Activated T-helper 2 cell treated with anti-CD3 and anti-CD28 coated beads, Interferon-gamma antibody, Interleukin-2, Interleukin-4, amounts not matched to agents 10 μg/mL and 5 μg/mL and 100 μg/mL, durations not matched to agents 14 hours and 24 hours and 36 hours (primary cell): ENCODE measurements around the gene ACSS1. TPM values are rescaled to one million over a fixed set of nuclear protein-coding genes. Genes with fewer than 3 reads are reported as not detected.

ENCODE experiments used
- DNase-seq: peaks from one replicate; pipeline ENCODE4 v3.0.0; 2021; ENCODE audit warnings: low spot score
- H3K27ac Mint-ChIP-seq: one replicate; pipeline ENCODE4 v1.8.0; 2021; ENCODE audit warnings: mixed read lengths
- H3K27me3 Mint-ChIP-seq: one replicate; pipeline ENCODE4 v1.8.0; 2021; ENCODE audit warnings: low read depth, mixed read lengths
- H3K36me3 Mint-ChIP-seq: one replicate; pipeline ENCODE4 v1.8.0; 2021; ENCODE audit warnings: low read depth, mixed read lengths
- H3K4me1 Mint-ChIP-seq: one replicate; pipeline ENCODE4 v1.8.0; 2021; ENCODE audit warnings: low read depth, mixed read lengths
- H3K4me3 Mint-ChIP-seq: one replicate; pipeline ENCODE4 v1.8.0; 2021; ENCODE audit warnings: low read depth, mild to moderate bottlenecking, moderate library complexity, mixed read lengths
- H3K9me3 Mint-ChIP-seq: one replicate; pipeline ENCODE4 v1.8.0; 2021; ENCODE audit warnings: mixed read lengths
- intact Hi-C: fragments of 100-400 bp; cut with micrococcal nuclease; formaldehyde crosslinking; loops from one replicate; pipeline ENCODE4 v1.15.1; 2023
- total RNA-seq: library from RNA; stranded (reverse); gene quantifications from 2 replicates; pipeline ENCODE4 v1.2.3, GENCODE V29; 2022

ACSS1 gene
- total RNA-seq, 1 donor from 2014 or later = 15.1 TPM

- H3K27me3 Mint-ChIP-seq = no peaks in the 10 kb centered on the region
- H3K4me3 Mint-ChIP-seq = peak overlapping the region; percentile 37
- peaks cover 4% of the 10 kb centered on the region for H3K36me3 Mint-ChIP-seq
- H3K9me3 Mint-ChIP-seq = no peaks in the 10 kb centered on the region
- peak overlapping the region; percentile 38 for H3K27ac Mint-ChIP-seq
- no peak for DNase-seq
- peaks cover 28% of the 10 kb centered on the region for H3K4me1 Mint-ChIP-seq
- intact Hi-C loops = no loop called here
Observed at GRCh38 chr20:25036331-25036936, 21.5 kb downstream of the ACSS1 start.

DNA sequence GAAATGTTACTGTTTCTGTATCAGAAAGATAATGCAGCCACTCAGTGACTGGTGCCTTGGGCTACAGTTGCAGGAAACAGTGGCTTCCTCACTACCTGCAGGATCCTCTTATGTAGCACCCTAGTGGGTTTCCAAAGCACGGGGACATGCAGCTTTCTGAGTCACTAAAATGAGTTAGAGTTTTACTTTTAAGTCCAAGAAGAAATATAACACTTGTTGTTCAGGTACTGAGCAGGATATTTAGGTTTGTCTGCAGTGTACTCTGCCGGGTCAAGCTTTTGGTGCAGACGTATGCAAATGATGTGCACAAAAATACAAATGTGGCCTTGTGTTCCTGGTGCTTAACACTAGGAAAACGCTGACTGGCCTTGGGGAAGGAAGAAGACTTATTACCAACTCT, 22.0 kb downstream of the ACSS1 start:
- Mint-ChIP-seq H3K4me3 (no peak overlapping the region), H3K27ac (peak overlapping the region; percentile 35), H3K4me1 (peaks cover 28% of the 10 kb centered on the region), H3K9me3 (no peaks in the 10 kb centered on the region), H3K36me3 (peaks cover 4% of the 10 kb centered on the region), H3K27me3 (no peaks in the 10 kb centered on the region)
- DNase-seq = no peak
- intact Hi-C loops = no loop called here

GRCh38 chr20:25033924-25034300, 24.0 kb downstream of the ACSS1 start:
- Mint-ChIP-seq H3K27ac (no peak overlapping the region), H3K36me3 (peaks cover 13% of the 10 kb centered on the region), H3K4me1 (peaks cover 28% of the 10 kb centered on the region), H3K4me3 (no peak overlapping the region), H3K9me3 (no peaks in the 10 kb centered on the region), H3K27me3 (no peaks in the 10 kb centered on the region)
- intact Hi-C loops = no loop called here
- no peak for DNase-seq

- H3K4me3 Mint-ChIP-seq = no peak overlapping the region
- no peak overlapping the region for H3K27ac Mint-ChIP-seq
- peaks cover 28% of the 10 kb centered on the region for H3K4me1 Mint-ChIP-seq
- H3K27me3 Mint-ChIP-seq = no peaks in the 10 kb centered on the region
- peaks cover 13% of the 10 kb centered on the region for H3K36me3 Mint-ChIP-seq
- no peaks in the 10 kb centered on the region for H3K9me3 Mint-ChIP-seq
- intact Hi-C loops = no loop called here
- DNase-seq = no peak
Observed at GRCh38 chr20:25033265-25033923, 24.5 kb downstream of the ACSS1 start.

DNA sequence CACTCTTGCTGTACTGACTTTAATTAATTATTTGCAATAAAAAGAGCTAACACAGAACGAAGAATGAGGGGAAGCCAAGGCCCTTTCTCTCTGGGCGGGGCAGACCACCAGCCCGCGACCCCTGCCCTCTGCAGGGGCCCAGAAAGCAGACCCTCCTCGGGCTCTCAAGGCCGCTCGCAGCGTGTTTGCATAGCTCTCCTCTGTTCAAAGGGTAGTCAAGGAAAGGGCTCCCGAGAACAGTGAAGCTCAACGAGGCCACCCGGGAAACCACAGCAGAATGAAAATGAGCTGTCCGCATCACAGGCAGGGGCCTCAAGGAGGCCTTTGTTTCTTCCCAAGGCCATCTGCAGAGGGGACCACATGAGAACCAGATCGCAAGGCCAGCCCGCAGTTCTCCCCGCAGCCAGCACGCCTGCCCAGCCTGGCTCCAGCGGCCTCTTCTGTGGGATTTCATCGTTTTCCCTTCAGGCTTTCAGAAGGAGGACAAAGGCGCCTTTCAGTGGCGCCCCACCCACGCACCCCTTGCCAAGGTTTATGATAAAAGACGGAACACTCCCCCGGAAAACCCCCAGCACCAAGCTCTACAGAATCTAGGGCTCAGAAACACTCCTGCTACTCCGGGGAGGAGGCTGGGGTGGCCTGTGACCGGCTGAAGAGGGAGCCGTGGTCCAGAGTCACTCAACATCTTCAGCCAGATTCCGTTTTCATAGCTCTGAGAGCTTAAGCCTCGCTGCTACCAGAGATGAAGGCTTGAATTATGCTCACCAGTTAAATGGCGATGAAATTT, 25.3 kb downstream of the ACSS1 start:
- H3K27me3 Mint-ChIP-seq = no peaks in the 10 kb centered on the region
- H3K9me3 Mint-ChIP-seq = no peaks in the 10 kb centered on the region
- peaks cover 8% of the 10 kb centered on the region for H3K36me3 Mint-ChIP-seq
- intact Hi-C loops = no loop called here
- DNase-seq = no peak
- no peak overlapping the region for H3K4me3 Mint-ChIP-seq
- peaks cover 23% of the 10 kb centered on the region for H3K4me1 Mint-ChIP-seq
- no peak overlapping the region for H3K27ac Mint-ChIP-seq

GRCh38 chr20:25032065-25032477, 25.9 kb downstream of the ACSS1 start:
- Mint-ChIP-seq H3K9me3 (no peaks in the 10 kb centered on the region), H3K4me3 (no peak overlapping the region), H3K27ac (no peak overlapping the region), H3K27me3 (no peaks in the 10 kb centered on the region), H3K4me1 (peaks cover 18% of the 10 kb centered on the region), H3K36me3 (peaks cover 12% of the 10 kb centered on the region)
- intact Hi-C loops = no loop called here
- DNase-seq = no peak

GRCh38 chr20:25031241-25031640, 26.7 kb downstream of the ACSS1 start:
- Mint-ChIP-seq H3K36me3 (peaks cover 12% of the 10 kb centered on the region), H3K4me1 (peaks cover 9% of the 10 kb centered on the region), H3K4me3 (no peak overlapping the region), H3K27me3 (no peaks in the 10 kb centered on the region), H3K9me3 (no peaks in the 10 kb centered on the region), H3K27ac (no peak overlapping the region)
- intact Hi-C loops = no loop called here
- no peak for DNase-seq

DNA sequence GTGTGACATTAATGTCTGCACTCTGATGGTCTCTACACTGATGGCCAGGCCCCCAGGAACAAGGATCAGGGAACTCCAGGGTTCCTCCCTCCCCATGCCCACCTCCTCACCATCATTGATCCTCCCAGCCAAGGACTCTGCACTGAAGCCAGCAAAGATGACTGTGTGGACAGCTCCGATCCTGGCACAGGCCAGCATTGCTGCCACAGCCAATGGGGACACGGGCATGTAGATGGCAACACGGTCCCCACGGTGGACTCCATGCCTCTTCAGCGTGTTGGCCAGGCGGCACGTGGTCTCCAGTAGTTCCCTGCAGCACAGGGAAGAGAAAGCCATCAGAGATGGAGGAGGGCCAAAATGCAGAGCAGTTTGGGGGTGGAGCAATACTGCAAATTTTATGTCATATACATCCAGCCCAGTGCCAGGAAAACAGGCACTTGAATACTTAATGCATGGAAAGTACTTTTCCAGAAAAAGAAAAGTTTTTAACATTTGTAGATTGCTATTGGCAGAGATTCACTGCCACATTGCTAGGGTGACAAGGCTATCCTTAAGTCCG, 27.2 kb downstream of the ACSS1 start:
- intact Hi-C loops = no loop called here
- Mint-ChIP-seq H3K4me3 (no peak overlapping the region), H3K4me1 (peaks cover 4% of the 10 kb centered on the region), H3K9me3 (no peaks in the 10 kb centered on the region), H3K36me3 (peaks cover 12% of the 10 kb centered on the region), H3K27me3 (no peaks in the 10 kb centered on the region), H3K27ac (no peak overlapping the region)
- DNase-seq = no peak

GRCh38 chr20:25030007-25030648, 27.8 kb downstream of the ACSS1 start:
- H3K4me1 Mint-ChIP-seq = peaks cover 3% of the 10 kb centered on the region

DNA sequence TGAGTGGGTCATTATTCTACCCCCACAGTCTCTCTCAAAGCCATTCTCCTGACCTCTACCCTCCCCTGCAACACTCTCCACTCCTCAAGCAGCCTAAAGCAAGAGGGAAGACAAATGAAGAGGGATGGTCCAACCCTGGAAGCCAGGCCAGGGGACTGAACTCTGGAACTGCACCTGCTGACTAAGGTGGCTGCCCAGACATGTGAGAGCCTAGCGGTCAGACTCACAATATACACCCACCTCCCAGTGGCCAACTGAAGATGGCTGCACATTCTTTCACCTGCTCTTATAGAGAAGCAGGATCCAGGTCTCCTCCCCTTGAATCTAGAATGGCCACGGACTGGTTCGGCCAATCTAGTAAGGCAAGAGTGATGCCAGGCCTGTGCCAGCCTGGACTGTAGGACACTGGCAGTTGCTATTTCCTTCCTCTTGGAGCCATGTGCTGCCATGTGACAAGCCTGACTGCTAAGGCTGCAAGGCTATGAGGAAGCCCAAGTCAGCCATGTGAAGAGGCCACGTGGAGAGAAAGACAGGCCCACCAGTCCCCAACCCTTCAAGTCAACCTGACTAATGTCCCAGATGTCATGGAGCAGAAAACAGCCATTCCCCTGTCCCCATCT, 31.8 kb downstream of the ACSS1 start:
- no peak overlapping the region for H3K4me3 Mint-ChIP-seq
- H3K36me3 Mint-ChIP-seq = peaks cover 12% of the 10 kb centered on the region
- H3K27me3 Mint-ChIP-seq = no peaks in the 10 kb centered on the region
- intact Hi-C loops = no loop called here
- no peaks in the 10 kb centered on the region for H3K9me3 Mint-ChIP-seq
- no peaks in the 10 kb centered on the region for H3K4me1 Mint-ChIP-seq
- no peak for DNase-seq
- no peak overlapping the region for H3K27ac Mint-ChIP-seq

More at GRCh38 chr20:25030007-25030648, 27.8 kb downstream of the ACSS1 start:
- H3K27me3 Mint-ChIP-seq = no peaks in the 10 kb centered on the region
- no peaks in the 10 kb centered on the region for H3K9me3 Mint-ChIP-seq
- H3K4me3 Mint-ChIP-seq = no peak overlapping the region
- no peak overlapping the region for H3K27ac Mint-ChIP-seq
- no peak for DNase-seq
- H3K36me3 Mint-ChIP-seq = peaks cover 12% of the 10 kb centered on the region
- intact Hi-C loops = no loop called here

DNA sequence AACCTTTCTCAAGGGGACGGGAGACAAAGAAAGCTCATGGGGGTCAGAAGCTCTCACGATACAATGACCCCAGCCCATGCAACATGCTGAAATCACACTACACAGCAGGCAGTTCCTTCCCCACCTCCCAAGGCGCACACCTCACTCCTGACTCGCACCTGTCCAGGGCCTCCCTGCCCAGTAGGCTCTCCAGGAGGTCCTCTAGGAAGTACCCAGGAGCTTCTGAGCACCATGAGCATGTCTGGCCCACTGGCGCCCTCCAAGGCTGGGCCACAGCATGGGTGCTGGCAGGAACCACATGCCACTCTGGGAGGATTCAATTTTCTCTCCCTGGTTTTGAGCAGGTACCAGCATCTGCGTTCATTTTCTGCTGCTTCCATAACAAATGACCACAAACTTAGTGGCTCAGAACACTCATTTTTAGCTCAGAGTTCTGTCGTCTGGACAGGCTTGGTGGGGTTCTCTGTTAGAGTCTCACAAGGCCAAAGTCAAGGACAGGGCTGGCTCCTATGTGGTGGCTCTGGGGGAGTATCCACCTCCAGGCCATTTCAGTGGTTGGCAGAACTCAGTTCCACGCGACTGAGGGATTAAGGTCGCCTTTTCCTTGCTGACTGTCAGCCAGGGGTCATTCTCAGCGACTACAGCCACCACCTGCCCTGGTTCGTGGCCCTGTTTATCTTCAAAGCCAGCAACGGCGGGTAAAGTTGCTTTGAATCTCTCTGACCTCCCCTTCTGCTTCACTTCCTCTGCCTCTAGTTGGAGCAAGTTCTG, 32.7 kb downstream of the ACSS1 start:
- H3K4me1 Mint-ChIP-seq = no peaks in the 10 kb centered on the region
- peaks cover 10% of the 10 kb centered on the region for H3K36me3 Mint-ChIP-seq
- no peaks in the 10 kb centered on the region for H3K9me3 Mint-ChIP-seq
- no peaks in the 10 kb centered on the region for H3K27me3 Mint-ChIP-seq
- no peak for DNase-seq
- intact Hi-C loops = no loop called here
- H3K27ac Mint-ChIP-seq = no peak overlapping the region
- H3K4me3 Mint-ChIP-seq = no peak overlapping the region

DNA sequence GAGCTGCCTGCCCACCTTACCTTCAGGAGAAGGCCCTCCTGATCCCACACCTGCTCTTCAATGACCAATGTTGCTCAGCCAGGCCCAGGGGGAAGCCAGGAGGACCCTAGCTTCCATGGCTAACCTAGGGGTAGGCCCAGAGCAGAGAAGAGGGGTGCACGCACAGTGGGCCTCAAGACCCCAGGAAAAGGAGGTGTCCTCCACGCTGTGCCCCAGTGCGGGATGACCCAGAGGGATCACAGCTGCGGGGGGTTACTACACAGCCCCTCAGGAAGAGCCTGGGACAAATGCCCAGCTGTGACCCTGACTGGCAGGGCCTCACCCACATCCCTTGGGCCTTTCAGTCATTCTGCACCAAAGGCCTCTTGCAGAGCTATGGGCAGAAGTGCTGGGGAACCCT, 33.8 kb downstream of the ACSS1 start:
- Mint-ChIP-seq H3K27ac (no peak overlapping the region), H3K27me3 (no peaks in the 10 kb centered on the region), H3K4me1 (no peaks in the 10 kb centered on the region), H3K4me3 (no peak overlapping the region), H3K9me3 (no peaks in the 10 kb centered on the region), H3K36me3 (peaks cover 3% of the 10 kb centered on the region)
- intact Hi-C loops = no loop called here
- DNase-seq = no peak
